Peyer's patch (tissue), 4 donors: Measurements from ENCODE around the gene NDST1. TPM values are rescaled to one million over a fixed set of nuclear protein-coding genes. Genes with fewer than 3 reads are reported as not detected.
A peak's percentile ranks its signal among the peaks of the same experiment; 100 is the strongest.

ENCODE experiments used
- DNase-seq, 3 donors: peaks; one replicate each; pipeline ENCODE4 v3.0.0-alpha.2; 2017 to 2019
- H3K27ac ChIP-seq, 4 donors: fragments of 200-600 bp; sonication (generic); one replicate each; pipeline ENCODE4 v1.5.1; 2016 to 2019
- H3K27me3 ChIP-seq, 2 donors: fragments of 200-600 bp; sonication (generic); one replicate each; pipeline ENCODE4 v1.5.1; 2019
- H3K36me3 ChIP-seq, 3 donors: fragments of 200-600 bp; sonication (generic); one replicate each; pipeline ENCODE4 v1.5.1; 2016 to 2019
- H3K4me1 ChIP-seq, 4 donors: fragments of 200-600 bp; sonication (generic); one replicate each; pipeline ENCODE4 v1.5.1; 2016 to 2019
- H3K4me3 ChIP-seq, 4 donors: fragments of 200-600 bp; sonication (generic); 1 replicate in 3 of 4; 2 replicates in 1 of 4; pipeline ENCODE4 v1.5.1; 2016 to 2019; ENCODE audit warnings: mild to moderate bottlenecking in 1 of 4
- H3K9me3 ChIP-seq, 4 donors: fragments of 200-600 bp; sonication (generic); one replicate each; pipeline ENCODE4 v1.5.1; 2016 to 2019; ENCODE audit warnings: mild to moderate bottlenecking in 1 of 4
- CTCF ChIP-seq, 6 experiments: fragments of 450-650 bp in 4 of 6; fragments of 200-600 bp in 2 of 6; sonication (generic) in 1 of 6; IDR thresholded peaks; one replicate each; pipeline ENCODE4 v1.5.1; 2017 to 2019; ENCODE audit warnings: antibody characterized with exemption in 6 of 6, mild to moderate bottlenecking in 3 of 6, moderate library complexity in 1 of 6
- POLR2A ChIP-seq, 2 donors: fragments of 450-650 bp; IDR thresholded peaks; one replicate each; pipeline ENCODE4 v1.5.1; 2017; ENCODE audit warnings: antibody characterized with exemption in 2 of 2, mild to moderate bottlenecking in 2 of 2, moderate library complexity in 2 of 2
- total RNA-seq, 4 donors: library from RNA; depleted of rRNA; stranded (reverse); fragments of >200 nt; gene quantifications; one replicate each; pipeline ENCODE4 v1.1.0, GENCODE V29; 2016

NDST1 gene
- total RNA-seq, 4 donors from 2014 or later, result 80.9 to 168 (median 118) TPM

DNA sequence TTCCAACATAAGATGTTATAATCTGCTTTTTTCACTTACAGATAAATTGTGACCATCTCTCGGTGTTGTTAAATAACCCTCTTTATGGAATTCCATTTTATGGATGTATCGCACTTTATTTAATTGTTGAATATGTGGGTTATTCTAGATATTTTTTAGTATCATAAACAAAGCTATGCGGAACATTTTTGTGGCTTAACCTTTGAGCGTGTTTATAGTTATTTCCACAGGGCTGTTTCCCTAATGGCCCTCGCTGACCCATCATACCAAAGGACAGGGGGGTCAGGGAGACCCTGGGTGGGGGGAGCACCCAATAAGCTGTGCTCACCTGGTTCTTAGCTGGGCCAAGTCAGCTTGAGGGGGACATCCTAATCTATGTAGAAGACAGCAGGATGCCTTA lies 65.3 kb downstream of the NDST1 start:
- Histone ChIP-seq H3K4me1 (no peaks in the 10 kb centered on the region), H3K4me3 (no peak overlapping the region), H3K27me3 (no peaks in the 10 kb centered on the region), H3K27ac (no peak overlapping the region), H3K9me3 (no peaks in the 10 kb centered on the region), H3K36me3 (no peaks in the 10 kb centered on the region)
- DNase-seq, result no peak
- TF ChIP-seq CTCF (IDR thresholded peaks at IDR 0.05), result no peak
- no peak for TF ChIP-seq POLR2A (IDR thresholded peaks at IDR 0.05)

DNA sequence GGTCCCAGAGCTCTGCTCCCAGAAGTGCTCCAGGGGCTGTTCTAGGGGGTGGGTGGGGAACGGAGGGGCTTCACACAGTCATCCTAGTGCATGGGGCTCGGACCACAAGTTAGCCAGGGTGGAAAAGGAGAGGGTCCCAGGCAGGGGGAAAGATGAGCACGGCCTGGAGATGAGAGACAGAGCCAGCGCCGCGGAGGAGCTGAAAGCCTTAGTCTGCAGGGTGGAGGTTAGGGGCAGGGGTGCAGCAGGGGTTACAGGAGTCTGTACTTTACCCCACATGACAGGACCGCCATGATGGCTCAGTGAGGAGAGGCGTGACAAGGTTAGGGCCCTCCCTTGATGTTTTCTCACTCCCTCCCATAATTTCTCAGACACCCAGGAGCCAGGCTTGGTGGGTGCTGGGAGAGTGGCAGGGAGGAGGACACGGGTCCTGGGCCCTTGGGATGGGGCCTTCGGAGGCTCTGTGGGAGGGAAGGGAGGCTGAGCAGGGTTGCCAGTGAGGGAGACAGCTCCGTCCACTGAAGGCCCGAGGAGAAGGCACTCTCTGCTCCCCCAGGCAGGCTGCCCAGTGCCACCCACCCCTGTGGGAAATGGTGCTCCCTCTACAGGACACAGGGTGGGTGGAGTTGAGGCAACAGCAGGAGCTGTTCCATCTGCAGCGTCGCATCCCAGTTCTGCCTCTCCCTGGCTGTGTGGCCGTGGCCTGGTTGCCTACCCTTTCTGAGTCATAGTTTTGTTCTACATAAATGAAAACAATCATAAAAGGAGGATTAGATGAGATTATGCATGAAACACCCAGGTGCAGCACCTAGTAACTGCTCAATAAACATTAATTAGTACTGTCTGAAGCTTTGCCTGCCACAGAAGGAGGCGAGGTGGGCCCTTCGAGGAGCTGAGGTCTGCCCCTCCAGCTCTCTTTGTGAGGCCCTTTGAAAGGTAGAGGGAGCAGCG lies 66.2 kb downstream of the NDST1 start:
- no peak for TF ChIP-seq POLR2A (IDR thresholded peaks at IDR 0.05)
- peak in 1 of 6 experiments; percentile 5 for TF ChIP-seq CTCF (IDR thresholded peaks at IDR 0.05)
- Histone ChIP-seq H3K4me1 (no peaks in the 10 kb centered on the region), H3K27ac (no peak overlapping the region), H3K27me3 (no peaks in the 10 kb centered on the region), H3K9me3 (no peaks in the 10 kb centered on the region), H3K36me3 (no peaks in the 10 kb centered on the region), H3K4me3 (no peak overlapping the region)
- DNase-seq, result peak in 1 of 3 donors; percentile 29

GRCh38 chr5:150574818-150575547 lies 67.1 kb downstream of the NDST1 start:
- DNase-seq, result peak in 1 of 3 donors; percentile 34
- TF ChIP-seq CTCF (IDR thresholded peaks at IDR 0.05) (no peak), POLR2A (IDR thresholded peaks at IDR 0.05) (no peak)
- H3K9me3 ChIP-seq, result no peaks in the 10 kb centered on the region
- H3K27ac ChIP-seq, result no peak overlapping the region
- no peak overlapping the region for H3K4me3 ChIP-seq
- H3K4me1 ChIP-seq, result peaks cover 0 to 4% (median under 1%) of the 10 kb centered on the region in 4 donors
- no peaks in the 10 kb centered on the region for H3K36me3 ChIP-seq
- H3K27me3 ChIP-seq, result no peaks in the 10 kb centered on the region

- peaks cover 0 to 12% (median 2%) of the 10 kb centered on the region in 4 donors for H3K4me1 ChIP-seq
- no peaks in the 10 kb centered on the region for H3K36me3 ChIP-seq
- TF ChIP-seq CTCF (IDR thresholded peaks at IDR 0.05) (no peak), POLR2A (IDR thresholded peaks at IDR 0.05) (no peak)
- no peaks in the 10 kb centered on the region for H3K9me3 ChIP-seq
- no peak overlapping the region for H3K27ac ChIP-seq
- no peak overlapping the region for H3K4me3 ChIP-seq
- peak in 1 of 3 donors; percentile 42 for DNase-seq
- H3K27me3 ChIP-seq, result no peaks in the 10 kb centered on the region
These were observed 68.0 kb downstream of the NDST1 start for GRCh38 chr5:150575745-150576448.

GRCh38 chr5:150576449-150576949 lies 68.6 kb downstream of the NDST1 start:
- Histone ChIP-seq H3K27ac (no peak overlapping the region), H3K4me3 (no peak overlapping the region), H3K27me3 (no peaks in the 10 kb centered on the region), H3K36me3 (no peaks in the 10 kb centered on the region), H3K4me1 (peaks cover 0 to 15% (median 2%) of the 10 kb centered on the region in 4 donors), H3K9me3 (no peaks in the 10 kb centered on the region)
- DNase-seq, result peak in 1 of 3 donors; percentile 45
- no peak for TF ChIP-seq CTCF (IDR thresholded peaks at IDR 0.05)
- no peak for TF ChIP-seq POLR2A (IDR thresholded peaks at IDR 0.05)
